Stimulated activated CD4-positive, alpha-beta T cell treated with anti-CD3 and anti-CD28 coated beads, TNF-alpha, amount 100 ng/mL, for 48 hours (primary cell): ENCODE measurements around the gene NCK2.

Source experiments
- DNase-seq, 3 donors: peaks; one replicate each; pipeline ENCODE4 v3.0.0-alpha.2; 2020; ENCODE audit warnings: low read depth in 3 of 3

Gene NCK2

DNA sequence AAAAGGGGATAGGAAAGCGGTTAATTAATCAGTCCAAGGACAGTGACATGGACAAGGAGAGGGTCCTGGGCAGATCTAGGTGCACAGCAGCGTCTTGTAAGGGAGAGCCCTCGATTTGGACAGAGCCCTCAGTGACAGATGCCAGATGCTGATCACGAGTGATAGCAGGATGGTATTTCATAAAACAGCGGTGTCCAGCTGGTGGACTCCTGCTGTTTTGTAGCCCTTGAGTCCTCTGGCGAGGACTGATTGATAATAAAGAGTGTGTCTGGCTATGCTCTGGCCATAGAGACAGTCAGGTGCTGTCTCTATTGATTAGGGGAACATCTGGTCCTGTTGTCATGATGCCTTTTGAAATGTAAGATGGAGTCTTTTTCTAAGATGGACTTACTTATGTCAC, 180.7 kb downstream of the NCK2 start:
- DNase-seq: no peak

DNA sequence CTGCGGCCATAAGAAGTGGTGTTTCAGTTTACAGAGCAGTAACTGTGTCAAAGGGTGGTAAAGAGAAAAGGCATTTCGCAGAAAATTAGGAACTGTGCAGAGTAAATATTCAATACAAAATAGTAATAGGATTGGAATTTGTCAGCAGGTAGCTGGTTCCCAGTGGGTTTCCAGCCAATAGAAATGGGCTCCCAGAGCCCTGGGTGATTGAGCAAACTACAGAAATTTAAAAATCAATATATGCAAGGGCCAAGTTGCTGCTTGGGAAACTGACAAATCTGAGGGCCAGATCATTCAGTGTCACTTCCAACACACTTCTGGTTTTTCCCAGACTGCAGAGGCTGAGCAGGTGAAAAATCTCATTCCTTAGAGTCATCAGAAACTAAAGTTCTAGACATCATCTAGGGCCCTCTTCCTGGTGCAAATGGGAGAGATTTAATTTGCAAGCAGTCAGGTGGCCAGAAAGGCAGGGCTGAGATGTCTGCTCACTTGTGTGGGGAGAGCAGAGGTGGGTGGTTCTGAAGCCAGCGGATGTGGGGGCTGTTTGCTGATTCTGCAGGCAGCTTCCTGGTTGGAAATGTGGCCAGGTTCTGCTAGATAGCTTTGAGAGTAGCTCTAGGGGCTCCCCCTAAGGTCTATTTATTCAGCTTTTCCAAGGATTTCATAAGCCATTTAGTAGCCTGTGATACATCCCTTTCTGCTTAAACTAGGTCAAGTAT, 182.4 kb downstream of the NCK2 start:
- peak in 2 of 3 donors; percentile 28 to 37 for DNase-seq

DNA sequence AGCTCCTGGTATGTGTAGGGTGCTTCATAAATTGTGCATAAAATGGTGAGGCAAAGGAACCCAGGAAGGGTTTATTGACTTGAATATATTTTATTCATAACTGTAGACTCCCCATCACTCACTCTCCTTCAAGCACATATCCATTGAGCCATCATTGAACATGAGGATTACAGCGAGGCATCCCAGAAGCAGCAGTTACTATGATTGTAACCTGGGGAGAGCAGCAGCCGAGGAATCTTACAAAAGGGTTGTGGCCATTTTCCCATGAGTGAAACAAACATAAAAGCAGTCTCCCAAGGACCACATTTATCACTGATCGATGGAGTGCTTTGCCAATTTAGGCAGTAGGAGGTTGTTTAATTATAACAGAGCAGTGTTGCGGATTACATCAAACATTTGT, 183.4 kb downstream of the NCK2 start:
- DNase-seq: no peak

DNA sequence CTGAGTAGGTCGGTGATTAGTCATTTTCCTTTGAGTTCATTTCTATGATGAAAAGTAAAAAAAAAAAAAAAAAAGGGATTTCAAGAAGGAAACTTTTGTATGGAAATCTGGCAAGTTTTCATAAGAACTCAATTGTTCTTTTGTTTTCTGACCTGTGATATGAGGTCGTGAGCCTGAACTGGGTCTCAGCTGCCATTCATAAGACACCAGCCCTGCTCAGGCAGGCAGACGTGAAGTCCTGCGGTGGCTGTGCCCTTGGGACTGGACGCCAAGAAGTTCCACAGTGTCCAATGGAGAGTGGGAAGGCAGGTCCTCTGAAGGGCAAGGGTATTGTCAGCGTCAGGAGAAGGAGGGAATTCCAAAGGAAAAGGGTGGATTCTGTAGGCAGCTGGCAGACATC, 183.9 kb downstream of the NCK2 start:
- DNase-seq: no peak

DNA sequence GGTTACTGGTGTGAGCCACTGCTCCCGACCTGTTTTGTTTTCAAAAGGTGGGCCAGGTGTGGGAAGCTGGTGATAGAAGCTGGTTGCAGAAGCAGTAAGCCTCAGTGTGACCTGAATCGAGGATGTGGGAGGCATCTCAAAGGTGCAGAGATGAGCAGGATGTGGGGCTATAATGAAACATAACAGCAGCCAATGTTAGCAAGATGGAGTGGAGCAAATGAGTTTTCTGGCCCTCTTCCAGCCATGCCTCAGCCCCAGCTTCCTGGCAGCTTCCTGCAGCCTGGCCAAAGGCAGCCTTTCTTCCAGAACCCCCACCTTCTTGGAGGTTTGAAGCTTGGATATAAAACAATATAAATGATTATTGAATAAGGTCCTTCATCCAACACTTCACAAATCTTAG, 184.8 kb downstream of the NCK2 start:
- DNase-seq: peak in 1 of 3 donors; percentile 22

DNA sequence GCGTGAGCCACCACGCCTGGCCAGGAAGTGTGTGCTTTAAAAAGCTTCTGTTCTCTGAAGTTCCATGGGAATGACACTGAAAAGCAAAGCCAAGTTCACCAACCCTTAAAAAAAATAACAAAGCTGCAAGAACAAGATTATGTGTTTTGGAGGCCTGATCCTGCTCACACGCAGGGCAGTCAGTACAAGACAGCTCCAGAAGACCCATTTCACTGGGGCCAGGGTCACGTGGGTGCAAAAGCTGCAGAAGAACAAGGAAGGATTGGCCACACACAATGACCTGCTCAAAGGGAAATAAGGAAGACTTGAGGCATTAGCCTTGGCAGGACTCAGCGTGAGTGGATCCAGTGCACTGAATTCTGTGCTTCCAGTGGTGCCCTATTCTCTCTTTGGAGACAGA, 187.9 kb downstream of the NCK2 start:
- no peak for DNase-seq

DNA sequence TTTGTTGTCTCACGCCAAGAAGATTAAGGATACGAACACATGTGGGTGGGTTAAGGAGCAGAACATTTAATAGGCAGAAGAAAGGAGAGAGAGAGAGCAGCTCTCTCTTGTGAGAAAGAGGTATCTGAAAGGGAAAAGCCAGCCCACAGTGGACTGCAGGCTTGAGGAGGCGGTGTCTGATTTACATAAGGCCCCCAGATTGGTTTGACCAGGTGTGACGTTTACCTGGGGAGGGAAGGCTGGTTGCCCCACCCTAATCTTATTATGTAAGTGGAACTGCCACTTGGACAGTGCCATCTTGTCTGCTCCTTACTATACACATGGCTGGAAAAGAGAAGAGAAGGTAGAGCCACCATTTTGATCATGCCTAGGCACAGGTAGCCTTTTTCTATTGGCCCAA, 189.2 kb downstream of the NCK2 start:
- no peak for DNase-seq

DNA sequence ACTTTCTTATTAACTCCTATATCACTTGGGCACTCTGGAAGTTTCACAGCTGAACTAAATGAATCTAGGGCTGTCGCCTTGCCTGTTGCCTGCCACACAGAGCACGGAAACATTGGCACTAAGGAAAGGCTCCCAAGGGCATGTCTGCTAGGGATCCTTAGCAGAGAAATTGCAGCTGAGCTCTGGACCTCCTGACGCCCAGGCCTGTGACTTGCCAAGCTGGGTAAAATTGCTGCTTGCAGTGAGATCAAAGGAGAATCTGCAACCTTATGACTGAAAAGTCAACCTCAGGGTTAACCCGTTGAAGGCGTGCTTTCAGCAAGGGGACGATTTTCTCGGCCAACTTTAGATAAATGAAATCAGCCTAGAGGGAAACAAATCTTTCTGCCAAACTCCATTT, 189.8 kb downstream of the NCK2 start:
- peak in 2 of 3 donors; percentile 24 to 32 for DNase-seq

DNA sequence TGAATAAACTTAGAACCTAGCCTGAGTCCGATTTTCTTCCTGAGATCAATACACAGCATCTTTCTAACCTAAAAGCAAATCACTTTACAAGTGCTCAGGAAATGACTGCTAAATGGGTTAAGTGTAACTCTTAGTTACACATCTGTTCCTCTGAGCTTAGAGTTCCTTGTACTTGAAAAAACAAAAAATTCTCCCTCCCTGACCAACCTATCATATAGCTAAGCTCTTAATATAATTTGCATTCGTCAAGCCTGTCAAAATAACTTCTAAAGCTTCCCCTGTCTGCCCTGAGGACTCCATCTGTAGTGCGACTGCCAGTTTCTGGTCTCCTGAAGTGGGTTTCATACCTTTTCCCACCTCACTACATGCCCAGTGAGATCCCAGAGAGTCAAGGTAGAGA, 190.4 kb downstream of the NCK2 start:
- no peak for DNase-seq

DNA sequence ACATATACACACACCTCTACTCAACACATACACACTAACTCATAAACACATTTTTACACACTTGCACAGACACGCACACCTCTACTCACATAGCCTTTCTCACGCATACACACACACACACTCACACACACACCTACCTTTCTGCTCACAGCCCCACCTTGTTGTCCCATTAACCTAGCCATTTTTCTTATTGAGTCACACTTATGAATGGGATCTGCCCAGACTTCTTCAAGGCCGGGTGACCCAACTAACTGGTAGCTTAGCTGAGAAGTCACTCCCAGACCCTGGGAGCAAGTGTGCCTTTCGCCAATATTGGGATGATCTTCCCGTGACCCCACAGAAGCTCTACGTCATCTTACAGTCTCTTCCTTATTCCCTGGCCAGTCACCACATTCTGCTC, 192.2 kb downstream of the NCK2 start:
- DNase-seq: no peak

DNA sequence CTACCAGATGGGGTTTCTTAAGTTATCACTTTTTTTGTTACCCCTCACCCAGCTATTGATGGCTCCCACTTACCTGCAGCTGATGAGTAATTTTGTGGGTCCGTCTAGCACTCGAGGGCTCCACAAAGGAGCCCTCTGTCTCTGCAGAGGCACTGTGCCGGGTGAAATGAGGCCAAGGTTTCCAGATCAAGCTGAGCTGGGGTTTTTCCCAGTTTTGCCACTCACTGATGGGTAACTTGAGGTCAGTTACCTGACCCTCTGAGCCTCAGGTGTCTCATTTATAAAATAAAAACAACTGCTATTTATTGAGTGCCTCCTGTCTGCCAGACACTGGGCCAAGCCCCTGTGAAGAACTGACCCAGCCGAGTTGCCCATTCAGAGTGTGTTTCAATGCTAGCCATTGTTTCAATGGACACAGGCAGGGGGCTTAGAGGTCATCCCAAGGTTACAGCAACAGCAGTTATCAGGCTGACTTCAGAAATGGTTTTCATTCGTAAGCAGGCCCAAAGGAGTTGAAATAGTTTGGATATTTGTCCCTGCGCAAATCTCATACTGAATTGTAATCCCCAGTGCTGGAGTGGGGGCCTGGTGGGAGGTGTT, 192.9 kb downstream of the NCK2 start:
- no peak for DNase-seq
